SH-SY5Y (cell line): ENCODE results near the gene RNU6-9.

ENCODE experiments used
- GATA2 ChIP-seq: IDR thresholded peaks from 2 replicates; pipeline ENCODE4 v1.6.1; 2011; ENCODE audit warnings: mild to moderate bottlenecking, low read depth, low read length
- GATA3 ChIP-seq: IDR thresholded peaks from 2 replicates; pipeline ENCODE4 v1.6.1; 2011; ENCODE audit warnings: low read depth, mild to moderate bottlenecking, low read length, moderate library complexity

DNA sequence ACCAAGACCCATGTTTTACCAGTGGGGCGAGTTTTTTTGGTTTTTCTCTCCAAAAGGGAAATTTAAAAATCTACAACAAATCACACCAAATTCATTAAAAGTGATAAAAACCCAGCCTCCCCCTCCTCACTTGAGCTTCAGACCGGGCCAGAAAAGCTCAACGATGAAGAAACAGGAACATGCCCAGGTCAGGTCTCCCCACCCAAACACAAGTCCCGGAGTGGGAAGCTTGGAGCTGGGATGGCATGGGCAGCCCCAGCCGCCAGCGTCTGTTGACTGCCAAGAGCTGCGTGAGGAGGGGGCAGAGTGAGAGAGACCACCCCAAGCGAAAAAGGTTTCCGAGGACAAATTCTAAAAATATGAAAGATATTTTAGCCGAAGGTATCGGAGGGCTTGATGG, 3.7 kb downstream of the RNU6-9 start:
- no peak for TF ChIP-seq GATA2
- TF ChIP-seq GATA3, result no peak
